K562 (cell line): ENCODE data around the gene FIS1.

Experiments used
- ARHGAP35 ChIP-seq: fragments of 450-650 bp; IDR thresholded peaks from 2 replicates; pipeline ENCODE4 v1.6.1; 2018; ENCODE audit not compliant: partially characterized antibody
- FOXM1 ChIP-seq, 2 experiments: fragments of 450-650 bp in 1 of 2; sonication (generic) in 1 of 2; formaldehyde crosslinking in 1 of 2; IDR thresholded peaks; 2 replicates each; pipeline versions ENCODE4 v1.6.1 to v1.9.0; 2017 to 2022; ENCODE audit warnings: low read depth in 2 of 2, mild to moderate bottlenecking in 2 of 2, missing genetic modification reagents in 1 of 2, moderate library complexity in 1 of 2
- KAT7 ChIP-seq: sonication (generic); formaldehyde crosslinking; IDR thresholded peaks from 2 replicates; pipeline ENCODE4 v1.8.0; 2022; ENCODE audit warnings: missing genetic modification reagents, mild to moderate bottlenecking, borderline replicate concordance
- MTA3 ChIP-seq: fragments of 450-650 bp; formaldehyde crosslinking; IDR thresholded peaks from 2 replicates; pipeline ENCODE4 v1.6.1; 2017; ENCODE audit warnings: mild to moderate bottlenecking, borderline replicate concordance
- SRSF9 ChIP-seq: fragments of 200-400 bp; formaldehyde crosslinking; IDR thresholded peaks from 2 replicates; pipeline ENCODE4 v1.6.1; 2017; ENCODE audit warnings: low read depth, low read length, borderline replicate concordance
- ZBTB7A ChIP-seq: IDR thresholded peaks from 2 replicates; pipeline ENCODE4 v1.6.1; 2011; ENCODE audit warnings: low read depth, mild to moderate bottlenecking, low read length, moderate library complexity, borderline replicate concordance; ENCODE audit not compliant: control insufficient read depth
- ZNF133 ChIP-seq: fragments of 250-450 bp; sonication (Bioruptor Pico); IDR thresholded peaks from 2 replicates; pipeline ENCODE4 v1.4.0; 2020; ENCODE audit warnings: mild to moderate bottlenecking
- ZSCAN32 ChIP-seq: fragments of 450-650 bp; formaldehyde crosslinking; IDR thresholded peaks from 2 replicates; pipeline ENCODE4 v1.4.0; 2020; ENCODE audit warnings: mild to moderate bottlenecking, moderate library complexity
- TF ChIP-seq, protein P1 (sequence below), 3 experiments: IDR thresholded peaks in 2 of 3; conservative IDR thresholded peaks in 1 of 3; 2 replicates each; pipeline ENCODE4 v1.5.1; 2011 to 2012; ENCODE audit warnings: low read length in 3 of 3, mild to moderate bottlenecking in 3 of 3, control low read depth in 2 of 3, improper control_type of control experiment in 1 of 3, inconsistent platforms in 1 of 3, low read depth in 1 of 3, mixed read lengths in 1 of 3, moderate library complexity in 1 of 3; ENCODE audit not compliant: insufficient read depth in 2 of 3

DNA sequence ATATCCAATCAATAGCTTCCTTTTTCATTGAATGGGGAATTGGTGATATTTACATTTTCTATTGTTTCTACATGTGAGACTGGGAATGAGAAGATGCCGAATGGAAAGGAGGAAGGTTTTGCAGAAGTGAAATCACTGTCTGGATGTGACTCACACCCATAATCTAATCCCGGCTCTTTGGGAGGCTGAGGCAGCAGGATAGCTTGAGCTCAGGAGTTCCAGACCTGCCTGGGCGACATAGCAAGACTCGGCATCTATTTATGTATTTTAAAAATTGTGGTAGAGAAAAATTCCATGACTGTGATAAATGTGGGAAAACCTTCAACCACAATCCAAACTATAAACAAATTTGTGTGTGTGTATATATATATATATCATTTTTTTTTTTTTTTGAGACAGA is 10.9 kb upstream of the FIS1 start:
- TF ChIP-seq FOXM1 (IDR thresholded peaks at IDR 0.05; ENCODE audit: low read depth) (no peak), FOXM1 (CRISPR knock-in tag; IDR thresholded peaks at IDR 0.05; ENCODE audit: low read depth) (no peak), ZSCAN32 (CRISPR knock-in tag) (no peak), KAT7 (CRISPR knock-in tag) (no peak), SRSF9 (no peak), ZBTB7A (no peak), ARHGAP35 (no peak), MTA3 (no peak), ZNF133 (CRISPR knock-in tag) (no peak)
- TF ChIP-seq, protein P1, sequence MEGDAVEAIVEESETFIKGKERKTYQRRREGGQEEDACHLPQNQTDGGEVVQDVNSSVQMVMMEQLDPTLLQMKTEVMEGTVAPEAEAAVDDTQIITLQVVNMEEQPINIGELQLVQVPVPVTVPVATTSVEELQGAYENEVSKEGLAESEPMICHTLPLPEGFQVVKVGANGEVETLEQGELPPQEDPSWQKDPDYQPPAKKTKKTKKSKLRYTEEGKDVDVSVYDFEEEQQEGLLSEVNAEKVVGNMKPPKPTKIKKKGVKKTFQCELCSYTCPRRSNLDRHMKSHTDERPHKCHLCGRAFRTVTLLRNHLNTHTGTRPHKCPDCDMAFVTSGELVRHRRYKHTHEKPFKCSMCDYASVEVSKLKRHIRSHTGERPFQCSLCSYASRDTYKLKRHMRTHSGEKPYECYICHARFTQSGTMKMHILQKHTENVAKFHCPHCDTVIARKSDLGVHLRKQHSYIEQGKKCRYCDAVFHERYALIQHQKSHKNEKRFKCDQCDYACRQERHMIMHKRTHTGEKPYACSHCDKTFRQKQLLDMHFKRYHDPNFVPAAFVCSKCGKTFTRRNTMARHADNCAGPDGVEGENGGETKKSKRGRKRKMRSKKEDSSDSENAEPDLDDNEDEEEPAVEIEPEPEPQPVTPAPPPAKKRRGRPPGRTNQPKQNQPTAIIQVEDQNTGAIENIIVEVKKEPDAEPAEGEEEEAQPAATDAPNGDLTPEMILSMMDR (IDR thresholded peaks at IDR 0.05 in 2 of 3, conservative IDR thresholded peaks at IDR 0.05 in 1 of 3; ENCODE audit: insufficient read depth in 2 of 3, low read depth in 1 of 3, low read length in 3 of 3) = no peak
